RWPE1 (cell line): ENCODE measurements around the gene KSR1.
"Not testable (repeated sequence)": the region's sequence is repeated elsewhere in the genome, so short reads cannot be mapped to it uniquely, and the experiment has no call there.

Source experiments
- CTCF ChIA-PET: fragments of 350-600 bp; sonication (Branson Sonifier 250); formaldehyde crosslinking; extraction: SDS; loops from one replicate; lab custom pipeline; 2021; lab: Yijun Ruan, JAX
- POLR2A ChIA-PET: fragments of 400-600 bp; formaldehyde crosslinking; extraction: SDS; loops from one replicate; lab custom pipeline; 2020; ENCODE audit warnings: antibody characterized with exemption; ENCODE audit not compliant: low non-redundant PET; lab: Yijun Ruan, JAX
- DNase-seq: peaks from one replicate; pipeline ENCODE4 v3.0.0; 2012; ENCODE audit warnings: low spot score
- H3K27ac ChIP-seq: fragments of 450-650 bp; 2 replicates; pipeline ENCODE4 v1.5.1; 2017
- CTCF ChIP-seq: fragments of 450-650 bp; conservative IDR thresholded peaks from 2 replicates; pipeline ENCODE4 v1.5.1; 2017; ENCODE audit warnings: low read depth, mild to moderate bottlenecking

Gene KSR1

DNA sequence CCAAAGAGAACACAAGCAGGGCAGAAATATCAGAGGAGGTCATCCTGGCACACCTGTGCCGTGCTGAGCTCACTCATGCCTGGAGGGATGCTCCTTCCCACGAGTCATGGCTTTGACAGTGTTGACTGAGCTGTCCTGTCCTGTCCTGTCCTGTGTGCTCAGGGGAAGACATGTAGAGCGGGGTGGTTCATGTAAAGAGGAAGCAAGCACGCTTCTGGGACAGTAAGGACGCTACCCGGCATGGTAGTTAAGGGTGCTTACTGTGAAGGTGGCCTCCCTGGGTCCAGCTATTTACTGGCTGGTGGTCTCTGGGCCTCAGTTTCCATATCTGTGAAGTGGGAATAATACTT lies 175.1 kb downstream of the KSR1 start:
- TF ChIP-seq CTCF: no peak
- no peak for DNase-seq
- ChIA-PET POLR2A (no interaction called here), CTCF (interaction anchor here (0.7 kb wide), 1 partner anchor 137 kb away, joined by 4 read pairs; no protein-coding TSS in a partner anchor)
- H3K27ac ChIP-seq: no peak overlapping the region

GRCh38 chr17:27631897-27632725 lies 175.9 kb downstream of the KSR1 start:
- DNase-seq: no peak
- H3K27ac ChIP-seq: no peak overlapping the region
- ChIA-PET CTCF (interaction anchor here (0.7 to 1.3 kb wide), 2 partner anchors 22 to 136 kb away, joined by 3 to 4 read pairs; no protein-coding TSS in a partner anchor), POLR2A (no interaction called here)
- TF ChIP-seq CTCF: no peak

DNA sequence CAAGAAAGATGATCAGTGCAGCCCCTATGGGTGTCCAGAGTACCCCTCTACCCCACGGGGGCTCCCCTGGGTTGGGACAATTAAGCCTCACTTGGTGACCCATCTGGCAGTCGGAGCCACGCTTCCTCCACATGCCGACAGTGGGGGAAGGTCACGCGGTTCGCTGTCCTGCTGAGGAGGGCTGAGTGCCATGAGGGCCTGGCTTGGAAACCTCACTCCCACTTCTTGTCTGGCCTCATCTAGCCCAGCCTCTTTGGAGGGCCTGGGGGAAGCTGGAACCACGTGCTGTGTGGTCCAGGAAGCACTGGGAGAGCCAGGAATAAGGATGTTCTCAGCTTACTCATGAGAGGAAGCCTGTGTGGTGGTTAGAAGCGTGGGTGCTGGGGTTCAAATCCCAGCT lies 176.5 kb downstream of the KSR1 start:
- H3K27ac ChIP-seq, POLR2A ChIA-PET, DNase-seq: not testable (repeated sequence)
- CTCF ChIA-PET: interaction anchor here (0.6 to 1.3 kb wide), 2 partner anchors 22 to 233 kb away, joined by 3 read pairs; no protein-coding TSS in a partner anchor

DNA sequence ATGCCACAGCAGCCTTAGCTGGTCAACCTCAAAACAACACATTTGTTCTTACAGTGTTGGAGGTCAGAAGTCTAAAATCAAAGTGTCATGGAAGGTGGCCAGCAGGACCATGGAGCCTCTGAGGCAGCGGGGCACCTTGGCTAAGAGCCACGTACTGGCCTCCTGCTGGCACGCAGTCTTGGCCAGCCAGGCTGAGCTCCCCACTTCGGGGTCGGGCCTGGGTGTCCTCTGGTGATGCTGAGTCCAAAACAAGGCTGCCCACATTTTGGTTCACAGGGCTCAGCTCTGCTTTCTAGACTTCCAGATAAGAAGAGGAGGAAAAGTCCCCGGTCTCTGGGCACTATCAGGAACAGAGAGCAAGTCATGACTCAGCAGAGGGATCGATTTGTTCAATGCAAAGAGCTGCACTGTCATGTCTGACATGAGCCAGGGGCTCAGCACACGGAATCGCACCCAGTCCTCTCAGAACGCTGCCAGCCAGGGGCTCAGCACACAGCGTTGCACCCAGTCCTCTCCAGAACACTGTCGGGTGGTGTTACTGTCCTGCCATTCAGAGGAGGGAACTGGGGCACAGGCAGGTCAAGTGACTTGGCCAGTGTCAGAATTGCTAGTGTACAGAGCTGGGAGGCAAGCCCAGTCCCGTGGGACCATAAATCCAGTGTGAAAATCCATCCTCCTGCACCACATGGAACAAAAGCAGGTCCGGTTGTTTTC lies 177.2 kb downstream of the KSR1 start:
- DNase-seq: no peak
- H3K27ac ChIP-seq: no peak overlapping the region
- ChIA-PET CTCF (interaction anchor here (0.6 to 1.3 kb wide), 2 partner anchors 21 to 233 kb away, joined by 3 read pairs; no protein-coding TSS in a partner anchor), POLR2A (no interaction called here)
- TF ChIP-seq CTCF: no peak

DNA sequence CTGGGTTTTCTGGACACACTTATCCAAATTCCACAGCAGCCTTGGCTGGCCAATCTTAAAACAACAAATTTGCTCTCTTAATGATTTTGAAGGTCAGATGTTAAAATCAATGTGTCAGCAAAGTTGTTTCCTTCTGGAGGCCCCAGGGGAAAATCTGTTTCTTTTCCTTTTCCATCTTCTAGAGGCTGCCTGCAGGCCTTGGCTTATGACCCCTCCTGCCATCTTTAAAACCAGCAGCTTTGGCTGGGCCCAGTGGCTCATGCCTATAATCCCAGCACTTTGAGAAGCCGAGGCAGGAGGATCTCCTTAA lies 177.7 kb downstream of the KSR1 start:
- H3K27ac ChIP-seq: no peak overlapping the region
- no peak for TF ChIP-seq CTCF
- ChIA-PET POLR2A (no interaction called here), CTCF (no interaction called here)
- no peak for DNase-seq

DNA sequence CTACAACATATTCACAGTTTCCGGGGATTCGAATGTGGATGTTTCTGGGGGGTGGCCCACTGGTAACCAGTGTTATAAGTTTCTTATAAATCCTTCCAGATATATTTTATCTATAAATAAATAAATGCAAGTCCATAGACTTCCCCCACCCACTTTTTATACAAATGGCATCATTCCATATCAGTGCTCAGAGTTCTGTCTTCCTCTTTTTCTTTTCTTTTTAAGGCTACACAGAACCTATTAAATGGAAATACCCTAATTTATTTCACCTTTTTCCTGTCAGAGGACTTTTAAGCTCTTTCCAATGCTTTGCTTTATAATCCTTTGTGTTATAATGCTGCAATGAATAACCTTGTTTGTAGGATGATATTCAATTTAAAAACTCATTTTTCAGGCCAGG lies 178.5 kb downstream of the KSR1 start:
- TF ChIP-seq CTCF: no peak
- CTCF ChIA-PET: interaction anchor here (0.6 kb wide), 1 partner anchor 21 kb away, joined by 5 read pairs; no protein-coding TSS in a partner anchor
- H3K27ac ChIP-seq: no peak overlapping the region
- POLR2A ChIA-PET: no interaction called here
- no peak for DNase-seq
